ENCODE results near the gene SLC7A1. TPM values are rescaled to one million over a fixed set of nuclear protein-coding genes. Genes with fewer than 3 reads are reported as not detected.

The SLC7A1 gene
- total and polyA plus RNA-seq, 10 donors, result 2.2 to 53.8 (median 20.6) TPM

GRCh38 chr13:29524641-29525040 lies 70.8 kb downstream of the SLC7A1 start:
- H3K4me3 ChIP-seq, result no peak overlapping the region
- DNase-seq, result peak; percentile 39
- no peaks in the 10 kb centered on the region for H3K9me3 ChIP-seq
- peaks cover 0 to 97% (median 60%) of the 10 kb centered on the region in 6 donors for H3K36me3 ChIP-seq
- intact Hi-C loops (cut with DNase I; ENCODE audit: low total_unique reads), result no loop called here
- WGBS, 5 donors, result 94 to 97% (median 96%) methylated on average over 6 to 9 of the region's 9 CpGs
- no peaks in the 10 kb centered on the region for H3K4me1 ChIP-seq
- no peaks in the 10 kb centered on the region for H3K27me3 ChIP-seq (replicated peaks in 1 of 7)
- H3K27ac ChIP-seq, result no peak overlapping the region
- no peak for TF ChIP-seq CTCF (IDR thresholded peaks at IDR 0.05 in 8 of 11, conservative IDR thresholded peaks at IDR 0.05 in 3 of 11)
- no peak for TF ChIP-seq POLR2AphosphoS5 (IDR thresholded peaks at IDR 0.05)
- no peak for TF ChIP-seq POLR2A (IDR thresholded peaks at IDR 0.05)

- H3K27ac ChIP-seq, result no peak overlapping the region
- intact Hi-C loops (cut with DNase I; ENCODE audit: low total_unique reads), result no loop called here
- TF ChIP-seq POLR2A (IDR thresholded peaks at IDR 0.05) (no peak), POLR2AphosphoS5 (IDR thresholded peaks at IDR 0.05) (no peak), CTCF (IDR thresholded peaks at IDR 0.05 in 8 of 11, conservative IDR thresholded peaks at IDR 0.05 in 3 of 11) (no peak)
- 92 to 95% (median 93%) methylated on average over 15 to 17 of the region's 17 CpGs for WGBS, 5 donors
- H3K36me3 ChIP-seq, result peaks cover 0 to 97% (median 57%) of the 10 kb centered on the region in 6 donors
- H3K4me3 ChIP-seq, result no peak overlapping the region
- no peaks in the 10 kb centered on the region for H3K4me1 ChIP-seq
- no peak for DNase-seq
- H3K27me3 ChIP-seq (replicated peaks in 1 of 7), result no peaks in the 10 kb centered on the region
- no peaks in the 10 kb centered on the region for H3K9me3 ChIP-seq
These were observed 71.3 kb downstream of the SLC7A1 start for GRCh38 chr13:29524176-29524575.

GRCh38 chr13:29523199-29523961 lies 72.1 kb downstream of the SLC7A1 start:
- intact Hi-C loops (cut with DNase I; ENCODE audit: low total_unique reads), result no loop called here
- peaks cover 0 to 97% (median 57%) of the 10 kb centered on the region in 6 donors for H3K36me3 ChIP-seq
- H3K27ac ChIP-seq, result no peak overlapping the region
- TF ChIP-seq POLR2A (IDR thresholded peaks at IDR 0.05), result no peak
- no peak for TF ChIP-seq POLR2AphosphoS5 (IDR thresholded peaks at IDR 0.05)
- no peak for TF ChIP-seq CTCF (IDR thresholded peaks at IDR 0.05 in 8 of 11, conservative IDR thresholded peaks at IDR 0.05 in 3 of 11)
- no peaks in the 10 kb centered on the region for H3K9me3 ChIP-seq
- no peak overlapping the region for H3K4me3 ChIP-seq
- peak; percentile 40 for DNase-seq
- H3K4me1 ChIP-seq, result no peaks in the 10 kb centered on the region
- WGBS, 5 donors, result 90 to 95% (median 92%) methylated on average over 20 to 23 of the region's 23 CpGs
- H3K27me3 ChIP-seq (replicated peaks in 1 of 7), result no peaks in the 10 kb centered on the region

GRCh38 chr13:29522044-29522685 lies 73.3 kb downstream of the SLC7A1 start:
- Histone ChIP-seq H3K27me3 (replicated peaks in 1 of 7) (no peaks in the 10 kb centered on the region), H3K4me1 (no peaks in the 10 kb centered on the region), H3K9me3 (no peaks in the 10 kb centered on the region), H3K27ac (no peak overlapping the region), H3K4me3 (no peak overlapping the region), H3K36me3 (peaks cover 0 to 97% (median 53%) of the 10 kb centered on the region in 6 donors)
- TF ChIP-seq POLR2AphosphoS5 (IDR thresholded peaks at IDR 0.05), result no peak
- no peak for TF ChIP-seq POLR2A (IDR thresholded peaks at IDR 0.05)
- TF ChIP-seq CTCF (IDR thresholded peaks at IDR 0.05 in 8 of 11, conservative IDR thresholded peaks at IDR 0.05 in 3 of 11), result no peak
- peak; percentile 20 for DNase-seq
- intact Hi-C loops (cut with DNase I; ENCODE audit: low total_unique reads), result no loop called here
- WGBS, 5 donors, result 90 to 97% (median 96%) methylated on average over 16 of the region's 16 CpGs

All from spleen (tissue), 11 donors.